Fibroblast of skin of left quadriceps (primary cell): ENCODE data around the gene ATXN2.
"Not testable (repeated sequence)": the region's sequence is repeated elsewhere in the genome, so short reads cannot be mapped to it uniquely, and the experiment has no call there.

Experiments used
- DNase-seq, 2 experiments: peaks; one replicate each; pipeline ENCODE4 v3.0.0-alpha.2; 2013; ENCODE audit warnings: low read depth in 2 of 2

ATXN2 gene

GRCh38 chr12:111404362-111405148 lies 194.6 kb downstream of the ATXN2 start:
- no peak for DNase-seq

- DNase-seq, result not testable (repeated sequence)
These were observed 196.7 kb downstream of the ATXN2 start for GRCh38 chr12:111402490-111402824.
